GM13977 (cell line): Measurements from ENCODE around the gene SPATA32.

Source experiments
- DNase-seq: peaks from one replicate; pipeline ENCODE4 v3.0.0; 2012; ENCODE audit warnings: low spot score
- CTCF ChIP-seq: IDR thresholded peaks from 2 replicates; pipeline ENCODE4 v1.5.1; 2012; ENCODE audit warnings: mild to moderate bottlenecking, control low read depth; ENCODE audit not compliant: insufficient read depth; ENCODE audit errors: extremely low read depth, missing control alignments
- in situ Hi-C: fragments of 300-500 bp; cut with MboI; formaldehyde crosslinking; loops from one replicate; pipeline ENCODE4 v1.12.0; 2022; ENCODE audit warnings: low sequenced_read_pairs, low pct_unique_long_range_greater_than_20kb, mixed read lengths, inconsistent platforms; ENCODE audit not compliant: unreplicated experiment

The SPATA32 gene

DNA sequence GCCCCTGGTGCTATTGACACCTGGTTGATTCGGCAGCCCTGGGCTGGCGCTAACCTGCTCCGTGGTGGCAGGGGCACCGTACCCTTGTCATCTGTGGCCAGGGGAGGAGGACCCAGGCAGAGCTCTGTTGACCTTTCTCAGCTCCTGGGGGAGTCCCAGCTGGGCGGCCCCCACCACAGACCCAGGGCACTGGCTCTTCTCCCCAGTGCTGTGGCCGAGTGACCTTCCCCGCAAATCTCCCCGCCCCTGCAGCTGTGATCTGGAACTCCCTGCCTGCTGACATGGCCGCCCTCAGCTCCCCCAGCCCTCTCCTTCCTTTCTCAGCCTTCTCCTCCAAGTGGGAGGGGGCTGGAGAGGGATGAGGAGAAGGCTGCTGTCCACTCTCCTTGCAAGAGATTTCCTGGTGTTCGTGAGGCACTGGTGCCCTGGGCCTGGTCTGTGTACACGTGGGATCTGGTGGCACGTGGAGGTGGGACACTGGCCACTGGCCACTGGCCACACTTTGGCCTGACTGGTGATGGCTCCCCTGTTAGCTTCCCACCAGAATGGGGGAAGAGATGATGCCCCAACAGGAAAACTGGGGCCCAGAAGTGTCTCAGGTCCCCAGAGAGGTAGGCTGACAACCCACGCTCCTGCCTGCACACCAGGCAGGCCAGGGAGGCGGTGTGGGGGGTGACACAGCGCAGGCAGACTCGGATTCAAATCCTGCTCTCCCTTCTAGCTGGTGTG lies 32.0 kb downstream of the SPATA32 start:
- DNase-seq, result peak; percentile 70
- TF ChIP-seq CTCF, result no peak
- in situ Hi-C loops, result no loop called here

GRCh38 chr17:45228763-45229539 lies 32.9 kb downstream of the SPATA32 start:
- peak; percentile 89 for DNase-seq
- in situ Hi-C loops, result no loop called here
- no peak for TF ChIP-seq CTCF

- in situ Hi-C loops, result no loop called here
- DNase-seq, result no peak
- TF ChIP-seq CTCF, result no peak
These were observed 33.8 kb downstream of the SPATA32 start for GRCh38 chr17:45227926-45228762.

- DNase-seq, result no peak
- in situ Hi-C loops, result no loop called here
- TF ChIP-seq CTCF, result no peak
These were observed 34.6 kb downstream of the SPATA32 start for GRCh38 chr17:45227101-45227925.

DNA sequence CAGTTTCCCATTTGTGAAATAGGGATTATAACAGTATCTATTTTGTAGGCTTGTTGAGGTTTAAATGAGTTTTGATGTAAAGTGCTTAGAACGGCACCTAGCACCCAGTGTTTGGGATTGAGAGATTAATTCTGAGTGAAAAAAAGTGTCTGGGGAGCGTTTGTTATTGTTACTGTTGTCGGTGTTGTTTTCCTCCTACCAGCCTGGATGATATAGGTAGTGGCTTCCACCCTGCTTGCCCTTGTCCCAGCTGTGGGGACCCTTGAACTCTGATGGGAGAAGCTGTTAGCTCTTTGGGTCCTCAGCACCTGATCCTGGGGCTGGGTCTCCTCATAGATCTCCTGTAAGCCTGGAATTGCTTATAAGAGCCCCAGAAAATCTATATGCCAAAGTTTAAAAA lies 35.3 kb downstream of the SPATA32 start:
- DNase-seq, result no peak
- in situ Hi-C loops, result no loop called here
- TF ChIP-seq CTCF, result no peak
